Amygdala (tissue), 56 donors: ENCODE results near the gene STIM1.
"Not testable (repeated sequence)": the region's sequence is repeated elsewhere in the genome, so short reads cannot be mapped to it uniquely, and the experiment has no call there.

Source experiments
- DNase-seq, 56 donors: peaks; one replicate each; lab custom pipeline; 2025; lab: John Stamatoyannopoulos, UW

The STIM1 gene

DNA sequence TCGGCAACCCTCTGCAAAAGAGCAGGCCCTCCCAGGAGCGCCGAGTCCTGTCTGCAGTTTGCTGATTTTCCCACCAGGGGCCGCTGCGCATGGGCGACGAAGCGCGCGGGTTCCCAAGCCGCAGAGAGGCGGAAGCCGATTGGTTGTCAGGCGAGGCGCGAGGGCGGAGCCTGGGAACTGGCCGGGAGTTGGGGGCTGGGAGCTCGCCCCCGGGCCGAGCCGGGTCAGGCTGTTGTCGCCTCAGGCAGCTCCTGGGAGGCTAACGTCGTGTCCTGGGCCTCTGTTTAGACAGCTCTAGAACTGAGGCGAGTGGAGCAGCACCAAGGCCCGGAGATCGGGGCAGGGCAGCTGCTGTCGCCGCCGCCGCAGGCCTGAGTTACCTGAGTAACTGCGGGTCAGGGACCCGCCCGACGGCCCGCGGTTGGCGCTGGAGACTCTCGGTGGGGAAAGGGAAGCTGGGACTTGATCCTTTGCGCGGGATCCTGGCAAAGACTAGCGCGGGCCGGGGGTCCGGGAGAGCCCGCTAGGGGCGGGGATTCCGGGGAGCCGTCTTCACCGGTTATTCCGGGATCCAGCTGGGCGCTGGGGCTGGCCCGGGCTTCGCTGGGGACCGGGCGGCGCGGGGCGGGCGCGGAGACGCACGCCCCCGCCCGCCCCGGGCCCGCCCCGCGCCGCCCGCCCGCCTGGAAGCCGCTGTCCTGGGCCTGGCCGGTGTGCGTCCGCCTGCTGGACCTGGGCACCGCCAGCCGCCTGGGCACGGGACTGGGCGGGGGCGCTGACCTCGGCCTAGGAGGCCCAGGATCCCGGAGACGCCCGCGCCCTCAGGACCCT is at the start of gene STIM1:
Gene STIM1 (plus strand): TSS at position 688 of the 831 bp plus-strand sequence. CDS start 607 bp downstream, outside the sequence.
- DNase-seq = peak; percentile 60 to 96 (median 86)

DNA sequence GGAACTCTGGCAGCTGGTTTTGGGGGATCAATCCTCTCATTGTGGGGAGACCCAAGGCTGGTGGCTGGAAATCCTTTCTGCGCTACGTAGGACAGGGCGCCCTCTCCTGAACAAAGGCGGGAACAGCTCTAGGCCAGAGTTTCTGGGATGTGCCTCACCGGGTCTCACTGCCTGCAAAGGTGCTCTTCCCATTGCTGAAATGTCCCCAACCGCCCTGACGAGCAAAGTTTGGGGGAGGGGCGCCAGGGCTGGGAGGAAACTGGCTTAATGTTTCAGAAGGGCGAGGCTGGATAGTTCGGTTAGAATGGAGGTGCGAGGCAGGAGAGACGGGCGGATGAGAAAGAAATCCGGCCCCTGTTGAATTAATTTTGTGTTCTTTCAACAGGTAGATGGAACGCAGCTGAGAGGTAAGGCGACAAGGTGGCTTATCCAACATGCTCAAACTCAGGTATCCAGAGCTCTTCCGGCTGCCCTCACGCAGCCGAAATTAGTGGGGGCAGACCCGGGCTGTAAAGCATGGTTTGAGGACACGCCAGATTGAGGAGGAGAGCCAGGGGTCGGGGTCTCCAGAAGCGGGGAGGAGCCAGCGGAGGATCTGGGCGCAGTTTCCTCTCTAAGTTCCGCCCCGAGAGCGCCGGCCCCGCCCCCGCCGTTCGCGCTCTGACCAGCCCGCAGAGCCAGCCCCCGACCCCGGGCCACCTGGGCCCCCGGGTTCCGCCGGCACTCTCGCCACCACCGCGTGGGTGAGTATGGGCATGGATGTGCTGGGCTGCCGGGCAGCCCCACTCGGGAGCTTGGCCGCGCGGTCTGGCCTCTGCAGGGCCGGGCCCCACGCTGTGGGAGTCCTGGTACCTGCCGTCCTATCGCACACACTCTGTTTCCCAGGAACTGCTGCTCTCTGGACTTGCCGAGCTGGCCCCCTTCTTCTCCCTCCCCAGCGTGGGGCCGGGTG is 47.3 kb upstream of the STIM1 start, which contains the start of gene PGAP2:
Gene PGAP2 (plus strand): TSS at position 652 of the 952 bp plus-strand sequence. CDS start 2,700 bp downstream, outside the sequence.
- DNase-seq = peak in 24 of 56 donors; percentile 15 to 61 (median 36)

DNA sequence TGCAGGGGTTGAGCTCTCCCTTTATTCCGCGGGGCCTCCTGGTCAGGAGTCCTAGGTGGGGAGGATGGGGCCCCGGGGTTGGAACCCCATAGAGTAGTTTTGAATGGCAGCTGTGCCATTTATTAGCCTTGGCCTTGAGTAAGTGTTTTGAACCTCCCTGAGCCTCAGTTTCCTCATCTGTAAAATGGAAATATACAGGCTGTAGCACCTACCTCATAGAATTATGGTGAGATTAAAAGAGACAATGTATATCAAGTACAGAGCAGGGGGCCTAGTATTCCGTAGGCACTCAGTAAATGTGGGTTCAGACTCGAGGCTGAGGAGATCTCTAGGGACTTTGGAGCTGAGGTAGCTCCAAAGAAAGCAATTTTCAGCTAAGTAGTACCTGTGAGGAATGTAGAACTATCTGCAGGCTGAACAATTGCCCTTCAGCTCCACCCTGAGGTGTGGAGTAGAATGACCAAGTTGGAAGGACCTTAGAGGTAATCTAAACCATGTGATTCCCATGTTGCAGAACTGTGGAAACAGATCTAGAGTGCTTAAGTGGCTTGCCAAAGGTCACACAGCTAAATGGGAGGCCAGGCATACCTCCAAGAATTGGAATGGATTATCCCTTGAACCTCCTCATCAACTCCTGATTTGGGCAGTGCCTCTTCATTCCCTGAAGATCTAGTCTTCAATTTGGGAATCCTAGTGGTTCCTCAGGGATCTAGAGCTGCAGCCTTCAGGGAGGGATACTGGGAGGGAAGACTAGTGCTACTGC is 46.4 kb upstream of the STIM1 start:
- DNase-seq = no peak

DNA sequence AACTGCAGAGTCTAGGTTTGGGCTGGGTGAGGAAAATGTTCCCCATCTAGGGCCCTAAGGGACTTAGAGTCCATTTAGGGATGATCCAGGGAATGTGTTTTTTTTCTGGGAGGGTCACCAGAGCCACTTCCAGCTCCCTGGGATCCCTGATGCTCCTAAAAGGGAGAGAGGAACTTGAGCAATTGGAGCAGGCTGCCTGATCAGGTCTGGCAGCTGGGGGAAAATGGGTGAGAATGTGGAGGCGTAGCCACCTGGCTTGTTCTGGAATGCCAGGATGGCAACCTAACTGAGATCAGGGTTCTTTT is 45.9 kb upstream of the STIM1 start:
- DNase-seq = no peak

DNA sequence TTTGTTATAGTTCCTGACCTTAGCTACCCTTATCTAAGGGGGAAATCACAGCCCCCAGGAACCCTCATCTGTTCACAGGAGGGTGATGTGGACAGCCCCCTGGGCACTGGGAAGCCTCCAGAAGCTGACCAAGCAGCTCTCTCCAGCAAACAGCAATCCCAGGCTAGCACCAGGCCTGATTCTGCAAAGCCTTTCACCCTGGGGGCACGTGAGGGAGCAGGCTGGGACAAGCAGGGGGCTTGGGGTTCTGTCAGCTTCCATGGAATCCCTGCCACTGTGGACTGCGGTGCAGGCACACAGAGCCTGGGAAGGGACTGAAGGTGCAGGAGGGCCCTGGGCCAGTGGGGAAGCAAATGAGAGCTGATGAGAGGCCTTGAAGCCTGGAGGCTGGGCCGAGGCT is 45.0 kb upstream of the STIM1 start:
- no peak for DNase-seq

DNA sequence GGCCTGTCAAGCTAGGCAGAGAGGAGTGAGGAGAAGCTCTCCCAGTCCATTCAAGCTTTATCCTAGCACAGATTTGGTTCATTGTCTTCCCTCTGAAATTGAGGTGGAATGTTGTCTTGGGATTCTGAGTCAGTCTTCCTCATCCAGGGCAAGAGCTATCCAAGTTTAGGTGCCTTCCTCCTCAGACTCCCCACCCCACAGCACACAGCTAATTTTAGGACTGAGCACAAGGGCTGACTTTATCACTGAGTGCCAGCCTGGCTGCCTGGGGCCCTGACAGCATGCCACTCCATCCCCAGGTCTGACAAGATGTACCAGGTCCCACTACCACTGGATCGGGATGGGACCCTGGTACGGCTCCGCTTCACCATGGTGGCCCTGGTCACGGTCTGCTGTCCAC is 44.5 kb upstream of the STIM1 start:
- no peak for DNase-seq

DNA sequence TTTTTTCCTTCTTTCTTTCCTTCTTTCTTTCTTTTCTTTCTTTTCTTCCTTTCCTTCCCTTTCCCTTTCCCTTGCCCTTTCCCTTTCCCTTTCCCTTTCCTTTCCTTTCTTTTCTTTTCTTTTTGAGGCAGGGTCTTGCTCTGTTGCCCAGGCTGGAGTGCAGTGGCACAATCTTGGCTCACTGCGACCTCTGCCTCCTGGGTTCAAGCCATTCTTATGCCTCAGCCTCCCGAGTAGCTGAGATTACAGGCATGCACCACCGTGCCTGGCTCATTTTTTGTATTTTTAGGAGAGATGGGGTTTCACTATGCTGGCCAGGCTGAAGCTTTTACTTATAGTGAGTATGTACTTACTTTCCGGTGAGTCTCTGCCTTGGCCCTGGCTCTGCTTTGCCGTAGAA is 40.6 kb upstream of the STIM1 start:
- not testable (repeated sequence) for DNase-seq

DNA sequence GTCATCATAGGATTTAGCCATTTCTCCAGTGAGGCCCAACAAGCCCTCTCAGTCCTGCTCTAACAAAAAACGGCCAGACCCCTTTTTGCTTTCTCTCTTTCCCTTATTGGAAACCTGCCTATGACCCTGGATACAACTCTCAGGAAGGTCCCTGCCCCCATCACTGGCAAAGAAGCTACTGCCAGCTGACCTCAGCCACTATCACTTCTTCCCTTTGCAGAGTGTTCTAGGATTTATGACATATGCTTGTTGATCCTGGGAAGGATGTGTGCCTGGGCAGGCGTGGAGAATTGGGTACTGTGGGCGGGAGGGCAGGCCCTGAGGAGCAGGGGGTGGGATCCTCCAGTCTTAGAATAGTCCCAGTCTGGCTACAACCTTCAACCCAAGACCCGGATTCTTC is 39.6 kb upstream of the STIM1 start:
- DNase-seq = no peak

DNA sequence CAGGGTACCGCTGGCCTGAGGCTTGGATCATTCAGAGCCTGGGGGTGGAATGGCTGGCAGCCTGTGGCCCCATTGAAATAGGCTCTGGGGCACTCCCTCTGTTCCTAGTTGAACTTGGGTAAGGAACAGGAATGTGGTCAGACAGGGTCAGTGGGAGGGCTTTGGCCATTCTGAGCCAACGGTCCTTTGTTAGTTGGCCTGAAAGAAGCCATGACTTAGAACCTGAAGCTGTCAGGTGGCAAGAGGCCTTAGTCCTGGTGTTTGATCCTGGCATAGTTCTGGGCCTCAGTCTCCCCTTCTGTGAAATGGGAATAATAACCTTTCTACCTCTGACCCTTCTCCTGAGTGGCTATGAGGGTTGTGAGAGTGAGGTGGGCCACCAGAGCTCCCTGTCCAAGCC is 38.8 kb upstream of the STIM1 start:
- DNase-seq = no peak

DNA sequence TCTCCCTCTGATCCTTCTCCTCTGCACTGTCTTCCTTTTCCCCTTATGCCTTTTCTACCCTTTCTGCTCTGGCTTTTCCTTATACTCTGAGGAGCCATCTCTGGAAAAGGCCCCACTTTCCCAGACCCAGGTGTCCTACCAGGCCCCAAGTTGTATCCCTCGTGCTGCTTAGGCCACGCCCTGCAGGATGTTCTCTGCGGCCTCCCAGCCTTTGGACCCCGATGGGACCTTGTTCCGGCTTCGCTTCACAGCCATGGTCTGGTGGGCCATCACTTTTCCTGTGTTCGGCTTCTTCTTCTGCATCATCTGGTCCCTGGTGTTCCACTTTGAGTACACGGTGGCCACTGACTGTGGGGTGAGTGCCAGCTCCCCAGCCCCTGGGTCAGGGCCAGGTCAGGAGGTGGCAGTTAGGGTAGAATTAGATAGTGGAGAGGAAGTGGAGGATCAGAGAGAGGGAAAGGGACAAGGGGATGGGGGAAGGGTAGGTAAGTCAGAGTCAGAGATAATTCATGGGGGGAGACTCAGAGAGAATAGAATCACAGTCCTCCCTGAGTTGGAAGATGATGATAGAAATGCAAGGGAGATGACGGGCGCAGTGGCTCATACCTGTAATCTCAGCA is 38.2 kb upstream of the STIM1 start:
- no peak for DNase-seq

DNA sequence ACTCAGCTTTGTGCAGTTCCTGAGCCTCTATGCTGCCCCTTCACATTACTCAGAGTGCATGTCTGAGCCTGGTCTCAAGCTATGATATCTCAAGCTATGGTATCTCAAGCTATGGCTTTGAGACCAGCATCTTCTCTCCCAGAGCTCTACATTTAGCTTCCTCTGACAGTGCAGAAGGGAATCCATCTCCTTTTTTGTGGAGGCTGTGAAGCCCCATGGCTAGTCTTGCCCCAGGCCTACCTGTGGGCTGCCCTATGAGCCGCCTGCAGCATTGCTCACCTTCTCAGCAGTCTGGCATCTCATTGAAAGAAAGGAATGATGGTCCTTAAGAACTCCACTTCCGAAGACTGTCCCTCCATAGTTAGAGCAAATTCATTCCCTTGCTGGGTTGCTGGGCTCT is 34.5 kb upstream of the STIM1 start:
- no peak for DNase-seq

DNA sequence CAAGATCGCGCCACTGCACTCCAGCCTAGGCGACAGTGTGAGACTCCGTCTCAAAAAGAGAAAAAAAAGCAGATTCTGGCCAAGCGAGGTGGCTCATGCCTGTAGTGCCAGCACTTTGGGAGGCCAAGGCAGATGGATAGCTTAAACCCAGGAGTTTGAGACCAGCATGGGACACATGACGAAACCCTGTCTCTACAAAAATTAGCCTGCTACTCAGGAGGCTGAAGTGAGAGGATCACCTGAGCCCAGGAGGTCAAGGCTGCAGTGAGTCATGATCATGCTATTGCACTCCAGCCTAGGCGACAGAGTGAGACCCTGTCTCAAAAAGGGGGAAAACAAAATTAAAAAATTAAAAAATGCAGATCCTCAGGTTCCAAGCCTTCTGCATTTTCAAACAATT is 33.2 kb upstream of the STIM1 start:
- no peak for DNase-seq

DNA sequence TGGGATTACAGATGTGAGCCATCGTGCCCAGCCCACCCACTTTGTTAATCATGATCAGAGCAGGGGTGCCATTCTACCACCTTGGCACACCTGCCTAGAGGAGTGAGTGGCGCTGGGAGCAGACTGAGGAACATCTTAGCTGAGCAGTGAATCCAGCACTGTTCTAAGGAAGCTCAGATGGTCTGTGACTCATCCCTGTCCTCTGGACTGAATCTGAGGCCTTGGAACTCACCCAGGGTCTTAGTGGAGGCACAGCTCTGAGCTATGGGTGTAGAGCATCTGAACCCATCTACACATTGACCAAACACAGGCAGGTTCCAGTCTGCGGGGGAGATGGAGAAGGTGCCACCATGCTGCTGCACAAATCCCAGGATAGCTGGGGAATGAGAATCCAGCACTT is 32.2 kb upstream of the STIM1 start:
- no peak for DNase-seq

DNA sequence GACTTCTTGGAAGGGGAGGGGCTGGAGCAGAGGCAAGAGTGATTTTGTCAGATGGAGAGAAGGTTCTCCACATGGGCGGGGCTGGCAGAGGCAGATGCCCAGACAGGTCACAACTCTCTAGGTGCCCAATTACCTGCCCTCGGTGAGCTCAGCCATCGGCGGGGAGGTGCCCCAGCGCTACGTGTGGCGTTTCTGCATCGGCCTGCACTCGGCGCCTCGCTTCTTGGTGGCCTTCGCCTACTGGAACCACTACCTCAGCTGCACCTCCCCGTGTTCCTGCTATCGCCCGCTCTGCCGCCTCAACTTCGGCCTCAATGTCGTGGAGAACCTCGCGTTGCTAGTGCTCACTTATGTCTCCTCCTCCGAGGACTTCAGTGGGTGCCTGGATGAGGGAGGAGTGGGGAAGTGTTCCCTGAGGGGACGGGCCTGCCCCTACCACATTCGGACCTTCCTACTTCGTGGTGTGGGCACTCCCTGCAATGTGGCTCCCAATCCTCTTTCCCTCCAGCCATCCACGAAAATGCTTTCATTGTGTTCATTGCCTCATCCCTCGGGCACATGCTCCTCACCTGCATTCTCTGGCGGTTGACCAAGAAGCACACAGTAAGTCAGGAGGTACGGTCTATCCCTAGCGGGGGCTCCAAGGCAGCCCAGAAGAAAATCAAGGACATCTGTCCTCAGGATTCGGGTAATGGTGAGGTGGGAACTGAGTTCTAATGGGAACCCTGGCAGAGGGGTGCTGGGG is 31.5 kb upstream of the STIM1 start:
- no peak for DNase-seq

DNA sequence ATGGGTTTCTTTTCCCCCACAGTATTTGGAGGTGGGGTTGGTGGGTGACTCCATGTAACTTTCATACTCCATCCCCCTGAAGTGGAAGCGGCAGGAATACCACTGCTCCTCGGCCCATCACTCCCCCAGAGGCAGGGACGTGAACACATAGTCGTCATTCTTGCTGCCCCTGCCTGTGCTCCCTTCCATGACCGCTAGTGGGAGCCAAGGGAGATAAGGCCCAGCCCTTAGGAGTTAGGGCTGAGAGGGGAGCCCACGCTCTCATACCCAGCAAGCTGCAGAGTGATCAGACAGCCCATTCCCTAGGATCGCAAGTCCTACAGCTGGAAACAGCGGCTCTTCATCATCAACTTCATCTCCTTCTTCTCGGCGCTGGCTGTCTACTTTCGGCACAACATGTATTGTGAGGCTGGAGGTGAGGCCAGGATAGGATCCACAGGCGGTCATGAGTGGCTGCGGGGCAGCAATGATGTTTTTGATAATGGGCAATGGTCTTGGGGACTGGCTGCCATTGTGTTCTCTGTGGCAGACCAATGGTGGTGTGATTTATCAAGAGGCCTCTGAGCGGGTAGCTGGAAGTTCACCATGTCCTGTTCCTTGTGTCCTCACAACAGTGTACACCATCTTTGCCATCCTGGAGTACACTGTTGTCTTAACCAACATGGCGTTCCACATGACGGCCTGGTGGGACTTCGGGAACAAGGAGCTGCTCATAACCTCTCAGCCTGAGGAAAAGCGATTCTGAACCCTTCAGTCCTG is 30.6 kb upstream of the STIM1 start:
- peak in 27 of 56 donors; percentile 12 to 78 (median 50) for DNase-seq

DNA sequence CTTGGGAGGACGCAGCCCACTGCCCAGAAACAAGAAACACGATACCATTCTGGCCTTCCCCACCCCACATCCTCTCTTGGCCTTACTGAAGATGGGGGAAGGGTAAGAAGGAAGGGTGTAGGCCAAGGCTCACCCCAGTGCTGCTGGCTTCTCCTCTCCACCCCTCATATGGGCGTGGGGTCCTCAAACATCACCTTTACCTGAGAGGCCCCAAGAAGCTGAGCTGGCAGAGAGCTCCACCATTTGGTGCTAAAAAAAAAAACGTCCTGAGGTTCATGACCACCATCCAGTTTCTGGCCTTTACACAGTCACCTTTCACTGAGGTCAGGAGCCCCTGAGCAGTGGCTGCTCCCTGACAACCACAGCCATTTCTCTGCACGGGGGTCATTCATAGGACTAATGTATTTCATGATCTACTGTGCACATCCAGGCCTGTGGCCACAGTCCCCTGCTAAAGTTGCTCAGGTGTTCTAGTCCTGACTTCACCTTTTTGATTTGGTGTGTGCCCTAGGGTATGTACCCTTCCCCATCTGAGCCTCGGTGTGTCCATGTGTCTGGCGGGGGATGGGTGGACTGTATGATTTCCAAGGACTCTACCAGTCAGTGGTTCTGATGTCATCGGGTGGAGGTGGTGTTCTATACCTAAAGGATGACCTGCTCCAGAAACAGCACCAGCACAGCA is 29.9 kb upstream of the STIM1 start:
- no peak for DNase-seq

DNA sequence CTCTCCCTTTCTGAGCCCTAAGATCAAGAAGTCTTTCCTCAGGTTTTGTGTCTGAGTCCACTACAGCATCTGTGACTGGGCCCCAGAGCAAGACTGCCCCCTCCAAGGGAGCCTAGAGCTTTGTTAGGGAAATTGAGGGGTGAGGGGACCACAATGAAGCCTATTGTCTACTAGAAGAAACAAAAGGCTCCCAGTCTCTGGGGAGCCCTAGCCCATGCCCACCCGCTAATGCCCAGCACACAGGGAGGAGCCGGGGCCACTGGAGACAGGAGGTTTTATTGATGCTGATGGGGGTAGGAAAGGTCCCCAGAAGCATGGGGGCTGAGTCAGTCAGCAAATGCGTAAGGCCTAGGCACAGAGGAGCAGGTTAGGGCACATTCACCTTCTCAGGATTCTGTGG is 28.7 kb upstream of the STIM1 start:
- DNase-seq = peak in 46 of 56 donors; percentile 32 to 91 (median 76)
